Measurements from ENCODE around the gene FOXO1. TPM values are rescaled to one million over a fixed set of nuclear protein-coding genes. Genes with fewer than 3 reads are reported as not detected.

The FOXO1 gene
- total RNA-seq, 1 donor from 2014 or later = 7.6 TPM

DNA sequence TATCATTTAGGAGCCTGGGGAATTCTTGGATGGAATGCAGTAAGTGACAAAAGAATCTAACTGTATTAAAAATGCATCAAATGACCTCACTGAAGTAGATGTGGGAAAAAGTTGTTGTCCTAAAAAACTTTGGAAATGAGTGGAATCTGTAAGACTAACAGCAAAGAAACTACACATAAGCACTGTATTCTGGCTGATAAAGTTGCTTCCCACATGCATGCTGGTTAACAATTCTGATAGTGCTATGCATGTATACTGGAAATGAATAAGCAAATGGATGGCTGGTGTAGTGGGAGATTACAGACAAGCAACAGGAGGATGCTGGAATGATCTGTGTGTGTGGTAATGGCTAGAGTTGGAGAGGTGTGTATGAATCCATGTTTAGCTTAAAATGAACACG, 138.5 kb downstream of the FOXO1 start:
- no peaks in the 10 kb centered on the region for H3K27me3 ChIP-seq (ENCODE audit: control insufficient read depth, insufficient read depth, low read length)
- no peaks in the 10 kb centered on the region for H3K36me3 ChIP-seq (ENCODE audit: control insufficient read depth, insufficient read depth, low read length)
- no peak for FAIRE-seq
- TF ChIP-seq, protein P1, sequence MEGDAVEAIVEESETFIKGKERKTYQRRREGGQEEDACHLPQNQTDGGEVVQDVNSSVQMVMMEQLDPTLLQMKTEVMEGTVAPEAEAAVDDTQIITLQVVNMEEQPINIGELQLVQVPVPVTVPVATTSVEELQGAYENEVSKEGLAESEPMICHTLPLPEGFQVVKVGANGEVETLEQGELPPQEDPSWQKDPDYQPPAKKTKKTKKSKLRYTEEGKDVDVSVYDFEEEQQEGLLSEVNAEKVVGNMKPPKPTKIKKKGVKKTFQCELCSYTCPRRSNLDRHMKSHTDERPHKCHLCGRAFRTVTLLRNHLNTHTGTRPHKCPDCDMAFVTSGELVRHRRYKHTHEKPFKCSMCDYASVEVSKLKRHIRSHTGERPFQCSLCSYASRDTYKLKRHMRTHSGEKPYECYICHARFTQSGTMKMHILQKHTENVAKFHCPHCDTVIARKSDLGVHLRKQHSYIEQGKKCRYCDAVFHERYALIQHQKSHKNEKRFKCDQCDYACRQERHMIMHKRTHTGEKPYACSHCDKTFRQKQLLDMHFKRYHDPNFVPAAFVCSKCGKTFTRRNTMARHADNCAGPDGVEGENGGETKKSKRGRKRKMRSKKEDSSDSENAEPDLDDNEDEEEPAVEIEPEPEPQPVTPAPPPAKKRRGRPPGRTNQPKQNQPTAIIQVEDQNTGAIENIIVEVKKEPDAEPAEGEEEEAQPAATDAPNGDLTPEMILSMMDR (IDR thresholded peaks at IDR 0.05; ENCODE audit: insufficient read depth, low read length, severe bottlenecking) = no peak
- no peak for DNase-seq (ENCODE audit: low read depth)
- no peak overlapping the region for H3K4me3 ChIP-seq (ENCODE audit: low read depth, low read length)

DNA sequence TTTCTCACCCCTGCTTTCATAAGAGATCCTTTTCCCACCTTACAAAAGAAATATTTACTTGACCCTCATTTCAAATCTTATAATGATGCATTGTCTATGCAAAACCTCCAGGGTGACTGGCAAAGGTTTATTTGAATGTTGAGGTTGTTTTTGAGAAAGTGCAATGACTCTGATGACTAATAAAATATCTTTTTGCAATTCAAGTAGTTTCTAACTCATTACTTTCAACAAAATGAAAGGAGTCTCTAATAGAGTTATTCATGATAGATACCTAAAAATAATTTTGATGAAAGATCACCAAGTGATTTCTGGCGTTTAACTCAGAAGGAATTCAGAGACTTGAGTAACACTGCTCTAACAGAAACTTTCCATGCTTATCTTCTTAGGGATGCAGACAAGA, 144.2 kb downstream of the FOXO1 start:
- Histone ChIP-seq H3K27me3 (ENCODE audit: control insufficient read depth, insufficient read depth, low read length) (no peaks in the 10 kb centered on the region), H3K36me3 (ENCODE audit: control insufficient read depth, insufficient read depth, low read length) (no peaks in the 10 kb centered on the region), H3K4me3 (ENCODE audit: low read depth, low read length) (no peak overlapping the region)
- FAIRE-seq (no peak), DNase-seq (ENCODE audit: low read depth) (no peak)
- TF ChIP-seq, protein P1 (IDR thresholded peaks at IDR 0.05; ENCODE audit: insufficient read depth, low read length, severe bottlenecking) = no peak

DNA sequence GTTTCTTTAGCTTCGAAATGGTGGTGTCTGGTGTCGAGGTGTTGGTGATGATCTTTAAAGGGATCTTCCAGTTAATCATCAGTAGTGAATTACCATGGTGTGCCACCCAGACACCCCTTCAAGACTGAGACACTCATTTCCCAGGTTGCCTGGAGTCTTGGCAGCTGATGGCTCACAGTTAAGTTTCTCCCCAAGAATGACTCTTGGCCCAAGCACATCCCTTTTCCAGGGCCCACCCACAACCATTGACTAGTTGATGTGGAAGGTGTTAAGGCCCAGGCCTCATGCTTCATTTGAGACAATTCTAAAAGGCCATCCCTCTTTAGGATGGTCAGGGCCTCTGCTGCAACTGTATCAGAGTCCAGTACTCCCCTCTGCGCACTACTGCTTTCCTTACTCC, 145.5 kb downstream of the FOXO1 start:
- Histone ChIP-seq H3K4me3 (ENCODE audit: low read depth, low read length) (no peak overlapping the region), H3K36me3 (ENCODE audit: control insufficient read depth, insufficient read depth, low read length) (no peaks in the 10 kb centered on the region), H3K27me3 (ENCODE audit: control insufficient read depth, insufficient read depth, low read length) (no peaks in the 10 kb centered on the region)
- DNase-seq (ENCODE audit: low read depth) (no peak), FAIRE-seq (no peak)
- TF ChIP-seq, protein P1 (IDR thresholded peaks at IDR 0.05; ENCODE audit: insufficient read depth, low read length, severe bottlenecking) = no peak

DNA sequence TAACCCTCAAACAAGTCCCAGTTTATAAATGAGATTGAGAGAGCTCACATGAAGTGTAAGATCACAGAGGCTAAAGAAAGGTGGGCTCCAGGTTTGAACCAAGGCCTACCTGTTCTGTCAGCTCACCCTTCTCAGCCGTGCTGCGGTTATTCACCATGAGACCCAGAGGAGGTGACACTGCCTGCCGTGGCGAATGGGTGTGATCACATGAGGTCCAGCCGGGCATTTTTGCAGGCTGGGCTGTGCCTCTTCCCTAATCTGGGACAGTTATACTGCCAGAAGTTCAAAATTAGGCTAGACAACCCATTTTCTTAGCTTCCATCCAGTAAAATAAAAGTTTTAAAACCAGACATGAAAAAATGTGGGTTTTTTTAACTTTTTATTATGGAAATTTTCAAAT, 146.8 kb downstream of the FOXO1 start:
- FAIRE-seq = no peak
- TF ChIP-seq, protein P1 (IDR thresholded peaks at IDR 0.05; ENCODE audit: insufficient read depth, low read length, severe bottlenecking) = no peak

DNA sequence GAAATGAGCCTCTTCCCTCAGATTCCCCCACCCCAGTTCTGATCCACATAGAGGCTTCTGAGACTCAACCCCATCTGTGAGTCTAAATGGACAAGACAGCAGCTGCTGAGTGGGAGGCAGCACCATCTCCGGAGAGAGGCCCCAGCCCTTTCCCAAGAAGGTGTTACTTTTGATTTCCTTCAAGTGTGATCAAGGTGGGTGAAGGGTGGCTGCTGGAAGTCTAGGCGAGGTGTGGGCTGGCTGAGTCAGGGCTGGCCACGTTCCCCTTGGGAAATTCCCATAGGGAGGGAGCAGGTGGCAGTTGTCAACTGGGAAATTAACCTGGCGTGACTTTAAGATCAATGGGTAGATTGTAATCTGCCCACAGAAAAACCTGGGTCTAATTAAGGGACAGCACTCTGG, 148.0 kb downstream of the FOXO1 start:
- Histone ChIP-seq H3K4me3 (ENCODE audit: low read depth, low read length) (no peak overlapping the region), H3K36me3 (ENCODE audit: control insufficient read depth, insufficient read depth, low read length) (no peaks in the 10 kb centered on the region), H3K27me3 (ENCODE audit: control insufficient read depth, insufficient read depth, low read length) (no peaks in the 10 kb centered on the region)
- TF ChIP-seq, protein P1 (IDR thresholded peaks at IDR 0.05; ENCODE audit: insufficient read depth, low read length, severe bottlenecking) = no peak
- FAIRE-seq (no peak), DNase-seq (ENCODE audit: low read depth) (peak; percentile 49)

More for the DNA sequence above, 146.8 kb downstream of the FOXO1 start:
- H3K27me3 ChIP-seq (ENCODE audit: control insufficient read depth, insufficient read depth, low read length) = no peaks in the 10 kb centered on the region
- DNase-seq (ENCODE audit: low read depth) = no peak
- no peaks in the 10 kb centered on the region for H3K36me3 ChIP-seq (ENCODE audit: control insufficient read depth, insufficient read depth, low read length)
- H3K4me3 ChIP-seq (ENCODE audit: low read depth, low read length) = no peak overlapping the region

Measured in bronchial epithelial cell (primary cell).